ENCODE results near the gene MTA1.

- TF ChIP-seq POLR2A (IDR thresholded peaks at IDR 0.05) (no peak), CTCF (IDR thresholded peaks at IDR 0.05) (no peak)
Observed at GRCh38 chr14:105508069-105508468, 88.4 kb downstream of the MTA1 start.

Data from uterus (tissue), 2 donors.